ENCODE measurements around the gene JUN.

DNA sequence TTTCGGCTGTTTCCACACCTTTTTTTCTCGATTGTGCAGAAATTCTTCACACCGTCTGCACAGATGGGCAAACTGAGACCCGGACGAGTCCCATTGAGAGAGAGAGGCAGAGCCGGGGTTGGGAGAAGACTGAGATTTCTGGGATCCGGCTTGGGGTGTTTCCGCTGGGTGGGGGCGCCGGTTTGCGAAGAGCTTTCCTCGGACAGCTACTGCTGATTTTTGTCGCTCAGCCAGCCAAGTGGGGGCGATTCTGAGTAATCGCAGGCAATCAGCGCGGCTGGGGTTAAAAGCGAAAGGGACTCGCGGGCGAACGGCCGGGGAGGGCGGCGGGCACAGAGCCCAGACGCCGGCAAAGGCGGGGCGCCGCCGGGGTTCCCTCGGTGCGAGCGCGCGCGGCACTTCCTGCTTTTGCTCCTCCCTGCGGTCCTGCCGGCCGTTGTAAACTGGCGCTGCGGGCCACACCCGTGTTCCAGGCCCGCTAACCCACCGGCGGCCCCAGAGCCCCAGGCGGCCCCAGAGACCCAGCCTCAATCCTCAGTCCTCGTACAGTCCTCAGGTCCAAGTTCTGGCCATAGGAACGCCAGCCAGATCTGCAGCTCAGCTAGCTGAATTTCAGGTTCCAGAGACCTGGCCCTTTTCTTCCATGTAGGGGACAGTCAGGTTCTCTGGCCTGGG lies 32.4 kb upstream of the JUN start:
- TF ChIP-seq POLR2A (IDR thresholded peaks at IDR 0.05; ENCODE audit: low read length) (peak; percentile 64), GATA1 (IDR thresholded peaks at IDR 0.05; ENCODE audit: low read depth, low read length) (no peak)
